ENCODE data around the gene TNFRSF19.
"Not testable (repeated sequence)": the region's sequence is repeated elsewhere in the genome, so short reads cannot be mapped to it uniquely, and the experiment has no call there.

TNFRSF19 gene, protein sequence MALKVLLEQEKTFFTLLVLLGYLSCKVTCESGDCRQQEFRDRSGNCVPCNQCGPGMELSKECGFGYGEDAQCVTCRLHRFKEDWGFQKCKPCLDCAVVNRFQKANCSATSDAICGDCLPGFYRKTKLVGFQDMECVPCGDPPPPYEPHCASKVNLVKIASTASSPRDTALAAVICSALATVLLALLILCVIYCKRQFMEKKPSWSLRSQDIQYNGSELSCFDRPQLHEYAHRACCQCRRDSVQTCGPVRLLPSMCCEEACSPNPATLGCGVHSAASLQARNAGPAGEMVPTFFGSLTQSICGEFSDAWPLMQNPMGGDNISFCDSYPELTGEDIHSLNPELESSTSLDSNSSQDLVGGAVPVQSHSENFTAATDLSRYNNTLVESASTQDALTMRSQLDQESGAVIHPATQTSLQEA

DNA sequence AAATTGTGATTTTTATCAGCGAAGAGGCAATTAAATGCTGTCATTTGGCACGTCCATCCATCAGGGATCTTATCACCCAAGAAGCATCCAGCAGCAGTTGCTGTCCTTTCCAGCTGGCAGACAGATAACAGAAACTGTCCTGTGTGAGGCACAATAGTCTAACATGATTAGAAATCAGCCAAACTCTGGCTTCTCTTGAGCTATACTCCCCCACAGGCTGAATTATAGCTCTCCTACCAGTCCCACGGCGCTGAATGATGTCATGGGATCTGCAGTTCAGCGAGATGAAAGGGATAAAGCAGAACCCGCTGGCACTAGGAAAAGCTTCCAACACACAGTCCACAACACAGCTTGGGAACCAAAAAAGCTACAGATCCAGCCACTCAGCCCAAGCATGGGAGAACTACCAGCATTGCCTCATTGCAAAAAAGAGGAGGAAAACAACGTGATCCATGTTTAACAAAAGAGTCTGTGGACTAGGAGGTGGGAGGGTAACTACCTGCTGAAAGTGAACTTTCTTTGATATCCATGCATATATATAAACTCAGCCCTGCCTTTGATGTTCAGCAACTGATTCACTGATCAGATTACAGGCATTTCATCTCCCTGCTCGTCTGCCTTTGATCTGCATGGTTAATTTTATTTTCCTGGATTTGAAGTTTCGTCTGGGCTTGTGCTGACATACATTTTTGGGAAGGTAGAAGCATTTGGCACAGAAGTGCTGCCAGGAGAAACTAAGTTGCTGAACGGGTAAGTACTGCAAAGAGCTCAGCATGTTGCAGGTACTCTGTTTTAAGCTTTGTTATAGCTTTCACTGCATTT lies at the start of gene TNFRSF19:
Gene TNFRSF19 (plus strand): TSS at position 314 of the 822 bp plus-strand sequence. CDS start 19,772 bp downstream, outside the sequence.
- no peak within 1 kb of the TSS for H3K27ac ChIP-seq (ENCODE audit: low read length)
- H3K79me2 ChIP-seq (ENCODE audit: low read length) = no peaks in the 10 kb centered on the region
- no peaks in the 10 kb centered on the region for H3K9me2 ChIP-seq (replicated peaks; ENCODE audit: insufficient read depth, low read length)
- no peaks in the 10 kb centered on the region for H3K36me3 ChIP-seq (replicated peaks; ENCODE audit: insufficient read depth, low read length)
- H3K4me1 ChIP-seq (ENCODE audit: low read length) = no peaks in the 10 kb centered on the region
- no peaks in the 10 kb centered on the region for H4K20me1 ChIP-seq (ENCODE audit: insufficient read depth, low read length)
- no peak within 1 kb of the TSS for H3K4me3 ChIP-seq (ENCODE audit: low read length)
- DNase-seq = no peak
- no peak within 1 kb of the TSS for H2AFZ ChIP-seq (ENCODE audit: low read length)
- H3K9me3 ChIP-seq (replicated peaks; ENCODE audit: insufficient read depth, low read length) = no peaks in the 10 kb centered on the region
- H3K27me3 ChIP-seq (replicated peaks; ENCODE audit: insufficient read depth, low read length) = no peaks in the 10 kb centered on the region
- no peak within 1 kb of the TSS for H3K9ac ChIP-seq (ENCODE audit: low read length)
- H3K4me2 ChIP-seq (ENCODE audit: low read depth, low read length) = no peak within 1 kb of the TSS
- H3F3A ChIP-seq (ENCODE audit: insufficient read depth, low read length) = no peaks in the 10 kb centered on the region
- TF ChIP-seq EZH2 (optimal IDR thresholded peaks at IDR 0.05; ENCODE audit: low read depth, low read length) (no peak), EZH2phosphoT487 (IDR thresholded peaks at IDR 0.05; ENCODE audit: low read length) (no peak)
- TF ChIP-seq, protein P1, sequence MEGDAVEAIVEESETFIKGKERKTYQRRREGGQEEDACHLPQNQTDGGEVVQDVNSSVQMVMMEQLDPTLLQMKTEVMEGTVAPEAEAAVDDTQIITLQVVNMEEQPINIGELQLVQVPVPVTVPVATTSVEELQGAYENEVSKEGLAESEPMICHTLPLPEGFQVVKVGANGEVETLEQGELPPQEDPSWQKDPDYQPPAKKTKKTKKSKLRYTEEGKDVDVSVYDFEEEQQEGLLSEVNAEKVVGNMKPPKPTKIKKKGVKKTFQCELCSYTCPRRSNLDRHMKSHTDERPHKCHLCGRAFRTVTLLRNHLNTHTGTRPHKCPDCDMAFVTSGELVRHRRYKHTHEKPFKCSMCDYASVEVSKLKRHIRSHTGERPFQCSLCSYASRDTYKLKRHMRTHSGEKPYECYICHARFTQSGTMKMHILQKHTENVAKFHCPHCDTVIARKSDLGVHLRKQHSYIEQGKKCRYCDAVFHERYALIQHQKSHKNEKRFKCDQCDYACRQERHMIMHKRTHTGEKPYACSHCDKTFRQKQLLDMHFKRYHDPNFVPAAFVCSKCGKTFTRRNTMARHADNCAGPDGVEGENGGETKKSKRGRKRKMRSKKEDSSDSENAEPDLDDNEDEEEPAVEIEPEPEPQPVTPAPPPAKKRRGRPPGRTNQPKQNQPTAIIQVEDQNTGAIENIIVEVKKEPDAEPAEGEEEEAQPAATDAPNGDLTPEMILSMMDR (IDR thresholded peaks at IDR 0.05; ENCODE audit: low read length) = no peak

DNA sequence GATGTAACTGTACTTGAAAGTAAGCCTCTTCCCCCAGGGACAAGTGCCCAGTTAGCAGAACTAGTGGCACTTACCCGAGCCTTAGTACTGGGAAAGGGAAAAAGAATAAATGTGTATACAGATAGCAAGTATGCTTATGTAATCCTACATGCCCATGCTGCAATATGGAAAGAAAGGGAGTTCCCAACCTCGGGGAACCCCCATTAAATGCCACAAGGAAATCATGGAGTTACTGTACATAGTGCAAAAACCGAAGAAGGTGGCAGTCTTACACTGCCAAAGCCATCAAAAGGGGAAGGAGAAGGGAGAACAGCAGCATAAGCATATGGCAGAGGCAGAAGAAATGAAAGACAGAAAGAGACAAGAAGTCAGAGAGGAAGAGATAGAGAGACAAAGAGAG lies 40.3 kb upstream of the TNFRSF19 start:
- H3K4me3 ChIP-seq (ENCODE audit: low read length); H3K9me3 ChIP-seq (replicated peaks; ENCODE audit: insufficient read depth, low read length); H3K79me2 ChIP-seq (ENCODE audit: low read length); H3K9ac ChIP-seq (ENCODE audit: low read length); H3K27me3 ChIP-seq (replicated peaks; ENCODE audit: insufficient read depth, low read length); H3K4me2 ChIP-seq (ENCODE audit: low read depth, low read length); H3K9me2 ChIP-seq (replicated peaks; ENCODE audit: insufficient read depth, low read length); H2AFZ ChIP-seq (ENCODE audit: low read length); DNase-seq; H3K27ac ChIP-seq (ENCODE audit: low read length); H3K36me3 ChIP-seq (replicated peaks; ENCODE audit: insufficient read depth, low read length); H3F3A ChIP-seq (ENCODE audit: insufficient read depth, low read length); H4K20me1 ChIP-seq (ENCODE audit: insufficient read depth, low read length); H3K4me1 ChIP-seq (ENCODE audit: low read length): not testable (repeated sequence)

DNA sequence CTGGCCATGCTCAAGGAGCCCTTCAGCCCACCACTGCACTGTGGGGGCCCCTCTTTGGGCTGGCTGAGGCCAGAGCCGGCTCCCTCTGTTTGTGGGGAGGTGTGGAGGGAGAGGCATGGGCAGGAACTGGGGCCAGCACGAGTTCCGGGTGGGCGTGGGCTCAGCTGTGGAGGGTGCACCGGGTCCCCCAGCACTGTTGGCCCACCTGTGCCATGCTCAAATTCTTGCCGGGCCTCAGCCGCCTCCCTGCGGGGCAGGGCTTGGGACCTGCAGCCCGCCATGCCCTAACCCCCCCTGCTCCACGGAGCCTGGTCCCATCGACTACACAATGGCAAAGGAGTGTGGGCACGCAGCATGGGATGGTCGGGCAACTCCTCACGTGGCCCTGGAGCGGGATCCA lies 38.8 kb upstream of the TNFRSF19 start:
- no peaks in the 10 kb centered on the region for H3F3A ChIP-seq (ENCODE audit: insufficient read depth, low read length)
- no peaks in the 10 kb centered on the region for H3K27me3 ChIP-seq (replicated peaks; ENCODE audit: insufficient read depth, low read length)
- H3K79me2 ChIP-seq (ENCODE audit: low read length) = no peaks in the 10 kb centered on the region
- H3K36me3 ChIP-seq (replicated peaks; ENCODE audit: insufficient read depth, low read length) = no peaks in the 10 kb centered on the region
- H3K4me2 ChIP-seq (ENCODE audit: low read depth, low read length) = no peak overlapping the region
- no peak for DNase-seq
- no peaks in the 10 kb centered on the region for H4K20me1 ChIP-seq (ENCODE audit: insufficient read depth, low read length)
- no peak overlapping the region for H3K27ac ChIP-seq (ENCODE audit: low read length)
- no peaks in the 10 kb centered on the region for H3K4me1 ChIP-seq (ENCODE audit: low read length)
- H3K9ac ChIP-seq (ENCODE audit: low read length) = no peak overlapping the region
- no peak for TF ChIP-seq EZH2phosphoT487 (IDR thresholded peaks at IDR 0.05; ENCODE audit: low read length)
- TF ChIP-seq, protein P1 (IDR thresholded peaks at IDR 0.05; ENCODE audit: low read length) = no peak
- H3K9me2 ChIP-seq (replicated peaks; ENCODE audit: insufficient read depth, low read length) = no peaks in the 10 kb centered on the region
- no peak overlapping the region for H3K4me3 ChIP-seq (ENCODE audit: low read length)
- H3K9me3 ChIP-seq (replicated peaks; ENCODE audit: insufficient read depth, low read length) = no peaks in the 10 kb centered on the region
- no peak overlapping the region for H2AFZ ChIP-seq (ENCODE audit: low read length)

Measured in MM.1S (cell line).